CD4-positive, alpha-beta memory T cell (primary cell): ENCODE data around the gene PPP1R1B. TPM values are rescaled to one million over a fixed set of nuclear protein-coding genes. Genes with fewer than 3 reads are reported as not detected.
A peak's percentile ranks its signal among the peaks of the same experiment; 100 is the strongest.

ENCODE experiments used
- CTCF ChIA-PET: fragments of 350-600 bp; sonication (Branson Sonifier 250); formaldehyde crosslinking; loops from one replicate; lab custom pipeline; 2021; ENCODE audit warnings: inconsistent platforms; ENCODE audit not compliant: partially characterized antibody; lab: Charles Lee
- POLR2A ChIA-PET: fragments of 350-600 bp; sonication (Branson Sonifier 250); formaldehyde crosslinking; loops from one replicate; lab custom pipeline; 2021; ENCODE audit not compliant: partially characterized antibody; lab: Charles Lee
- DNase-seq, 5 donors: peaks; one replicate each; pipeline versions ENCODE4 v3.0.0 to v3.0.0-alpha.2; 2020 to 2022; ENCODE audit warnings: mixed read lengths in 1 of 5
- H3K27ac ChIP-seq: one replicate; pipeline ENCODE4 v1.7.0; 2013; ENCODE audit warnings: low read depth, low read length
- H3K27me3 ChIP-seq: 2 replicates; pipeline ENCODE4 v1.7.0; 2013; ENCODE audit warnings: mild to moderate bottlenecking, low read length, moderate library complexity; ENCODE audit not compliant: insufficient read depth
- H3K36me3 ChIP-seq: 2 replicates; pipeline ENCODE4 v1.7.0; 2013; ENCODE audit warnings: mild to moderate bottlenecking, low read length, moderate library complexity; ENCODE audit not compliant: insufficient read depth
- H3K4me1 ChIP-seq: 2 replicates; pipeline ENCODE4 v1.7.0; 2013; ENCODE audit warnings: mild to moderate bottlenecking, low read length, moderate library complexity; ENCODE audit not compliant: insufficient read depth
- H3K4me3 ChIP-seq, 2 donors: one replicate each; pipeline ENCODE4 v1.7.0; 2013; ENCODE audit warnings: low read length in 2 of 2, mild to moderate bottlenecking in 1 of 2
- H3K9me3 ChIP-seq, 2 donors: one replicate each; pipeline ENCODE4 v1.7.0; 2013; ENCODE audit warnings: low read length in 2 of 2, control low read depth in 1 of 2; ENCODE audit not compliant: control insufficient read depth in 1 of 2
- H3K27ac Mint-ChIP-seq, 7 donors: one replicate each; pipeline ENCODE4 v1.8.0; 2020 to 2021; ENCODE audit warnings: mixed read lengths in 7 of 7, mild to moderate bottlenecking in 6 of 7, inconsistent platforms in 3 of 7, moderate library complexity in 3 of 7
- H3K27me3 Mint-ChIP-seq, 2 donors: one replicate each; pipeline ENCODE4 v1.8.0; 2020 to 2021; ENCODE audit warnings: mixed read lengths in 2 of 2
- H3K36me3 Mint-ChIP-seq, 2 donors: one replicate each; pipeline ENCODE4 v1.8.0; 2020 to 2021; ENCODE audit warnings: mixed read lengths in 2 of 2, inconsistent platforms in 1 of 2, mild to moderate bottlenecking in 1 of 2
- H3K4me1 Mint-ChIP-seq, 4 donors: one replicate each; pipeline ENCODE4 v1.8.0; 2020 to 2021; ENCODE audit warnings: mixed read lengths in 4 of 4, mild to moderate bottlenecking in 1 of 4
- H3K4me3 Mint-ChIP-seq, 8 donors: one replicate each; pipeline ENCODE4 v1.8.0; 2020 to 2021; ENCODE audit warnings: mixed read lengths in 8 of 8, mild to moderate bottlenecking in 7 of 8, moderate library complexity in 6 of 8, inconsistent platforms in 3 of 8
- H3K9me3 Mint-ChIP-seq, 8 donors: one replicate each; pipeline ENCODE4 v1.8.0; 2020 to 2021; ENCODE audit warnings: mixed read lengths in 8 of 8, mild to moderate bottlenecking in 5 of 8, inconsistent platforms in 3 of 8, moderate library complexity in 1 of 8
- intact Hi-C: fragments of 100-400 bp; cut with micrococcal nuclease; formaldehyde crosslinking; loops from one replicate; pipeline ENCODE4 v1.15.1; 2023
- polyA plus RNA-seq, 2 donors: library from polyadenylated mRNA; unstranded; fragments of 300-500 nt; fragmentation: Illumina TruSeq; gene quantifications; one replicate each; pipeline ENCODE4 v1.2.3, GENCODE V29; 2021
- total RNA-seq, 2 experiments: library from RNA; stranded (reverse); gene quantifications; one replicate each; pipeline ENCODE4 v1.2.3, GENCODE V29; 2021

The PPP1R1B gene
- total and polyA plus RNA-seq, 4 experiments from 2014 or later, result not detected

- Histone ChIP-seq H3K4me3 (peak within 1 kb of the TSS in 1 of 2 donors; percentile 45), H3K9me3 (no peaks in the 10 kb centered on the region), H3K36me3 (no peaks in the 10 kb centered on the region), H3K27ac (no peak within 1 kb of the TSS), H3K27me3 (peaks cover 12% of the 10 kb centered on the region), H3K4me1 (peaks cover 12% of the 10 kb centered on the region)
- ChIA-PET CTCF (interaction anchor here (0.7 to 5.2 kb wide), 16 partner anchors 8 to 478 kb away, joined by 3 to 58 read pairs (median 6); partner anchors contain the start of gene MIEN1), POLR2A (interaction anchor here (0.5 to 4.1 kb wide), 13 partner anchors 8 to 522 kb away, joined by 3 to 22 read pairs (median 4); partner anchors contain the start of genes IKZF3 and MIEN1)
- intact Hi-C loops, result loop anchor here (1.0 to 2.0 kb wide), 2 partner anchors 45 to 62 kb away; partner anchors contain the start of gene MIEN1
- Mint-ChIP-seq H3K27me3 (peaks cover 4 to 10% of the 10 kb centered on the region in 2 donors), H3K9me3 (no peaks in the 10 kb centered on the region), H3K4me1 (peaks cover 6 to 24% (median 7%) of the 10 kb centered on the region in 4 donors), H3K36me3 (peaks cover 0 to 4% of the 10 kb centered on the region in 2 donors), H3K4me3 (peak within 1 kb of the TSS; percentile 60 to 80 (median 72)), H3K27ac (peak within 1 kb of the TSS in 5 of 7 donors; percentile 21 to 80 (median 41))
- peak; percentile 57 to 63 (median 61) for DNase-seq
Observed at GRCh38 chr17:39667945-39668924, 41.5 kb downstream of the PPP1R1B start, which contains the start of gene PNMT. PNMT (plus strand) TSS chr17:39668453; CDS start chr17:39668476, 23 bp downstream.

DNA sequence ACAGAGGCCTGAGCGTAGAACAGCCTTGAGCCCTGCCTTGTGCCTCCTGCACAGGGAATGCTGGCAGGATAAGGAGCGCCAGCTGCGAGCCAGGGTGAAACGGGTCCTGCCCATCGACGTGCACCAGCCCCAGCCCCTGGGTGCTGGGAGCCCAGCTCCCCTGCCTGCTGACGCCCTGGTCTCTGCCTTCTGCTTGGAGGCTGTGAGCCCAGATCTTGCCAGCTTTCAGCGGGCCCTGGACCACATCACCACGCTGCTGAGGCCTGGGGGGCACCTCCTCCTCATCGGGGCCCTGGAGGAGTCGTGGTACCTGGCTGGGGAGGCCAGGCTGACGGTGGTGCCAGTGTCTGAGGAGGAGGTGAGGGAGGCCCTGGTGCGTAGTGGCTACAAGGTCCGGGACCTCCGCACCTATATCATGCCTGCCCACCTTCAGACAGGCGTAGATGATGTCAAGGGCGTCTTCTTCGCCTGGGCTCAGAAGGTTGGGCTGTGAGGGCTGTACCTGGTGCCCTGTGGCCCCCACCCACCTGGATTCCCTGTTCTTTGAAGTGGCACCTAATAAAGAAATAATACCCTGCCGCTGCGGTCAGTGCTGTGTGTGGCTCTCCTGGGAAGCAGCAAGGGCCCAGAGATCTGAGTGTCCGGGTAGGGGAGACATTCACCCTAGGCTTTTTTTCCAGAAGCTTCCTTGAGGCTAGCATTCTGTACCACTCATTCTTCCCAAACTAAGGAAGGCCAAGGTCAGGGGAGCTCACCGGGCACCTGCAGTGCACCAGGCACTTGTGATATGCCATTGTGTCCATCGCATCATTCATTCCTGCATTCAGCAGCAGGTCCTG, 43.4 kb downstream of the PPP1R1B start:
- ChIA-PET CTCF (interaction anchor here (0.8 to 5.2 kb wide), 11 partner anchors 9 to 63 kb away, joined by 3 to 58 read pairs (median 3); partner anchors contain the start of genes ERBB2 and PGAP3), POLR2A (interaction anchor here (0.5 to 2.7 kb wide), 10 partner anchors 9 to 94 kb away, joined by 3 to 14 read pairs (median 5); partner anchors contain the start of genes MIEN1 and PGAP3)
- Mint-ChIP-seq H3K27ac (no peak overlapping the region), H3K27me3 (peaks cover 4 to 10% of the 10 kb centered on the region in 2 donors), H3K36me3 (no peaks in the 10 kb centered on the region), H3K4me1 (peaks cover 6 to 20% (median 7%) of the 10 kb centered on the region in 4 donors), H3K4me3 (no peak overlapping the region), H3K9me3 (no peaks in the 10 kb centered on the region)
- H3K9me3 ChIP-seq, result no peaks in the 10 kb centered on the region
- H3K27ac ChIP-seq, result no peak overlapping the region
- H3K36me3 ChIP-seq, result no peaks in the 10 kb centered on the region
- DNase-seq, result no peak
- peaks cover 13% of the 10 kb centered on the region for H3K4me1 ChIP-seq
- intact Hi-C loops, result loop anchor here (2.0 kb wide), 1 partner anchor 47 kb away; no protein-coding TSS in a partner anchor
- H3K27me3 ChIP-seq, result peaks cover 12% of the 10 kb centered on the region
- no peak overlapping the region for H3K4me3 ChIP-seq

DNA sequence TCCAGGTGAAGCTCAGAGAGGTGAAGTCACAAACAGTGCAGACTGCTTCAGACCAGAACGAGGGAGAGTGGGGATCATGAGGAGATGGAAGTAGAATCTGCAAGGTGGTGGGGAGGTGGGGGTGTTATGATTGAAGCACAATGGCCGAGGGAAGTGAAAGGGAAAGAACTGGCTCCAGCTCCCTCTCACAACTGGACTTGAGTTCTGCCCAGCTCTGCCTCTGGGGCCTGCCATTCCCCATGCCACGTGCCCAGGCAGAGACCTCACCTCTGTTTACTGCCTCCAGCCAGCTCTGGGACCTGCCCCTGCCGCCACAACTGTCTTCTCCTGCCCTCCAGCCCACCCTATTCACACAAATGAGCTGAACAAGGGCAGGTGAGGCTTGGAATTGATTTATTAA, 44.0 kb downstream of the PPP1R1B start:
- H3K4me3 Mint-ChIP-seq, result no peak overlapping the region
- H3K4me1 Mint-ChIP-seq, result peaks cover 12 to 26% (median 12%) of the 10 kb centered on the region in 4 donors
- no peaks in the 10 kb centered on the region for H3K9me3 Mint-ChIP-seq
- no peak overlapping the region for H3K4me3 ChIP-seq
- peak overlapping the region in 1 of 7 donors; percentile 6 for H3K27ac Mint-ChIP-seq
- POLR2A ChIA-PET, result interaction anchor here (1.0 to 2.7 kb wide), 7 partner anchors 8 to 84 kb away, joined by 3 to 14 read pairs (median 4); partner anchors contain the start of genes MIEN1 and PGAP3
- no peaks in the 10 kb centered on the region for H3K36me3 Mint-ChIP-seq
- H3K27ac ChIP-seq, result no peak overlapping the region
- peaks cover 12% of the 10 kb centered on the region for H3K27me3 ChIP-seq
- peaks cover 19% of the 10 kb centered on the region for H3K4me1 ChIP-seq
- intact Hi-C loops, result no loop called here
- no peaks in the 10 kb centered on the region for H3K9me3 ChIP-seq
- no peak for DNase-seq
- no peaks in the 10 kb centered on the region for H3K36me3 ChIP-seq
- CTCF ChIA-PET, result interaction anchor here (0.8 to 5.2 kb wide), 8 partner anchors 9 to 59 kb away, joined by 3 to 58 read pairs (median 3); partner anchors contain the start of genes ERBB2 and PGAP3
- H3K27me3 Mint-ChIP-seq, result peaks cover 4 to 9% of the 10 kb centered on the region in 2 donors

DNA sequence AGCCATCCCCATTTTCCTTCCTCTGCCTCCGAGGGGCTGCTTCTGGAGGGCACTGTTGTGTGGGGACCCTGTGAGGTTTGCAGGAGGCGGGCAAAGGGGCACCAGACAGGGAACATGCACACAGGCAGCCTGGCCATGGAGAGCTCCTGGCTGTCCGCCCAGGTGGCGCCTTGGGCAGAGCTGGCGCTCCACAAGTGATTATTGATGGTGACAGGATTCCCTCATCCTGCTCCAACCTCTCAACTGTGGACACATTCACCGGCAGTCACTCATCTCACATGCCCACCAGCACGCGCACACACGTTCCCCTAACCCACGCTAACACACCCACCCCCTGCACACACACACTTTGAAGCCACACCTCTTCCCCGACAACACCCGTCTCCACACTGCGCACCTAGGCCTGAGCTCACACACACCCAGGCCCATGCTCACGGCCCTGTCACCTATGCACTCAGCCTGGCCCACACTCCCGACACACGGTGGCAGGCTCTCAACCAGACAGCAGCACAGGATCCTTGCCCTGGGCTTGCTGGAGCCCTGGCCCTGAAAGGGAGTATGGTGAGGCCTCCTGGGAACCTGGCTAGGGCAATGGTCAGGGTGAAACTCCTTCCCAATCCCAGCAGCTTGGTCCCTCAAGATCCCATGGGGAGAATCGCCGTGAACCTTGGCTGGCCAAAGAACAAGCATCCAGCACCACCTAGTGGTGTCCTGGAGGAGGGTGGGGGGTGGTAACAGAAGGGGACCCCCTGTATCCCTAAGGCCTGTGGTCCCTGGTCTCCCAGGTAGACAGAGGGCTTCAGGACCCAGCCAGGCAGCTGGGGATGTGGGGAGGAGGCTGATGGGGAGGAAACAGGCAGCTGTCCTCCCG, 45.1 kb downstream of the PPP1R1B start:
- H3K9me3 Mint-ChIP-seq, result no peaks in the 10 kb centered on the region
- H3K36me3 Mint-ChIP-seq, result no peaks in the 10 kb centered on the region
- ChIA-PET CTCF (interaction anchor here (1.0 to 5.2 kb wide), 9 partner anchors 8 to 81 kb away, joined by 3 to 58 read pairs (median 3); partner anchors contain the start of genes MIEN1 and PGAP3), POLR2A (interaction anchor here (1.0 to 2.7 kb wide), 5 partner anchors 7 to 59 kb away, joined by 3 to 14 read pairs (median 5); partner anchors contain the start of genes MIEN1 and PGAP3)
- peak overlapping the region in 1 of 8 donors; percentile 22 for H3K4me3 Mint-ChIP-seq
- peaks cover 12% of the 10 kb centered on the region for H3K27me3 ChIP-seq
- peaks cover 27% of the 10 kb centered on the region for H3K4me1 ChIP-seq
- H3K27ac ChIP-seq, result no peak overlapping the region
- H3K4me1 Mint-ChIP-seq, result peaks cover 20 to 34% (median 23%) of the 10 kb centered on the region in 4 donors
- no peaks in the 10 kb centered on the region for H3K36me3 ChIP-seq
- no peak for DNase-seq
- H3K4me3 ChIP-seq, result no peak overlapping the region
- intact Hi-C loops, result no loop called here
- peaks cover 4 to 9% of the 10 kb centered on the region in 2 donors for H3K27me3 Mint-ChIP-seq
- peak overlapping the region in 3 of 7 donors; percentile 61 to 78 (median 67) for H3K27ac Mint-ChIP-seq
- H3K9me3 ChIP-seq, result no peaks in the 10 kb centered on the region

- no peaks in the 10 kb centered on the region for H3K36me3 Mint-ChIP-seq
- peaks cover 25 to 41% (median 31%) of the 10 kb centered on the region in 4 donors for H3K4me1 Mint-ChIP-seq
- Histone ChIP-seq H3K9me3 (no peaks in the 10 kb centered on the region), H3K36me3 (no peaks in the 10 kb centered on the region), H3K4me1 (peaks cover 31% of the 10 kb centered on the region), H3K27me3 (peaks cover 9% of the 10 kb centered on the region), H3K27ac (no peak overlapping the region), H3K4me3 (no peak overlapping the region)
- no peak overlapping the region for H3K4me3 Mint-ChIP-seq
- peak overlapping the region in 1 of 7 donors; percentile 41 for H3K27ac Mint-ChIP-seq
- intact Hi-C loops, result no loop called here
- no peaks in the 10 kb centered on the region for H3K9me3 Mint-ChIP-seq
- CTCF ChIA-PET, result interaction anchor here (1.2 to 5.2 kb wide), 6 partner anchors 9 to 80 kb away, joined by 3 to 58 read pairs (median 4); partner anchors contain the start of gene MIEN1
- H3K27me3 Mint-ChIP-seq, result peaks cover 4 to 9% of the 10 kb centered on the region in 2 donors
- no peak for DNase-seq
- POLR2A ChIA-PET, result interaction anchor here (2.7 kb wide), 1 partner anchor 58 kb away, joined by 14 read pairs; the partner anchor contains the start of gene MIEN1
Observed at GRCh38 chr17:39672522-39673334, 46.0 kb downstream of the PPP1R1B start.
